Right kidney (tissue), 1 donor: ENCODE data around the gene MRGPRG.

ENCODE experiments used
- DNase-seq: peaks from one replicate; pipeline ENCODE4 v3.0.0-alpha.2; 2016

MRGPRG gene

DNA sequence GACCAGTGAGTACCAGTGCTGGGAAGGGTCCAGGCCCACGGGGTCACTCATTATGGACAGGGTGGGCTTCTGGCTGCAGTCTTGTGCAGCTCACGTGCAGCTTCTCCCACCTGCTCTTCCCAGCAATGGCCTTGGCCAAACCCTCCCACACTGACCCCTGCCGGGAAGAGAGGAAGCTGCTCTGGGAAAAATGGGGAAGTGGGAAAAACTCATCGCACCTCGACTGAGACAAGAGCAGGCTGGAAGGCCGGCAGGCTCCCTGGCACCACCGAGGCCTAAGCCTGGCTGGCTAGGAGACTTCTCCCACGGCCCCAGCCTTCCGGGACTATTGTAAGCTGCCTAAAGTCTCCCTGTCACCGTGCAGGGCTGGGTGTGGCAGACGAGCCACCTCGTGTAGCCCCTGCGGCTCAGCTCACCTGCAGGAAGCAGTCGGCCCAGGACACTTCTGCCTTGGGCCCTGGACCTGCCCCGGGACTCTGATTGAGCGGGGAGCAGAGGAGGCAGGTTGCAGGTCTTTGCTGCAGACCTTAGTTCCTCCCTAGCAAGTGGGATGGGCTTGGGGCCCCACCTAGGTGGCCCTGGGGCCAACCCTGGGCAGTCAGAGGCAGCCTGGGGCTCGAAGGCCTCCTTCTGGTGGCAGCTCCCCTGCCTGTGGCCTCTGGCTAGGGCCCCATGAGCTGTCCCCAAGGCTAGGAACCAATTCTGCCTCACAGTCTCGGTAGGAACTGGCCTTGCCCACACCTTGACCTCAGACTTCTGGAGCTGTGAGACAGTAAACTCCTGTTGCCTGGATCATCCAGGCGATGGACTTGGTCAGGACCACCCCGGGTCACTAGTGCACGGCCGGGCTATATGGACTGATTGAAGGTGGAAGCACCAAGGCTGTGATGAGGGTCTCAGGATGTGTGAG lies 23.1 kb downstream of the MRGPRG start:
- no peak for DNase-seq

DNA sequence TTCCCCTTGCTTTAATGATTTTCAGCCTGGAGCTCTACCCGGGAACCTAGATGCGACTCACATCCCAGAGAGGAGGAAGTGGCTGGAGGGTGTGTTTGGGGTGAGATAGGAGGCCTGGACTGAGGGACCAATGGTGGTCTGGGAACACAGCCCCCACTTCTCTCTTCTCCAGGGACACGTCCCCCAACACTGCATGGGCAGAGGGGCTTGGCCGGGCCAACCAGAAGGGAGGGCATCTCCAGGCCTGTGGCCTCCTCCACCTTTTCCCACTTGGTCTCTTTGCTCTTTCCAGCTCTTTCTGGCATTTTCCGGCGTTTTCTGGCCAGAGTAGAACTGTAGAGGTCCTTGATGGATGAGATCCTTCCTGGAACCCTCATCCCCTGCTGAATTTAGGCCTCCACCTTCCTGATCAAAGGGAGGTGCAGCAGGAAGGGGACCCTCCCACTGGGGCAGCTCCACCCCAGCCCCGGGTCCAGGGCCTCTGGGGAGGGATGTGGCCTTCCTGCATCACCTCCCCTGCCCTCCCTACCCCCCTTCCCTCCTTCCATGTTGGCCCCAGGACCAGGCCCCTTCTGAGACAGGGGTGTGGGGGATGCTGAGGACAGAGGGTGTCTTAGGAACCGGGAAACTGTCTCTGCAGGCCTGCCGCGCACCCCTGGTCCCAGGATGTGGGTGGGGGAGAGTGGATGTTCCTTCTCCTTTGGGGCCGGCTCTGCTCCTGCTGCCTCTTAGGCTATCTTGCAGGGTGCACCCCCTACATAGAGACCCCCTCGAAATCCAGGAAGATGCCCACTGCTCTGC lies 24.4 kb downstream of the MRGPRG start:
- DNase-seq = no peak

DNA sequence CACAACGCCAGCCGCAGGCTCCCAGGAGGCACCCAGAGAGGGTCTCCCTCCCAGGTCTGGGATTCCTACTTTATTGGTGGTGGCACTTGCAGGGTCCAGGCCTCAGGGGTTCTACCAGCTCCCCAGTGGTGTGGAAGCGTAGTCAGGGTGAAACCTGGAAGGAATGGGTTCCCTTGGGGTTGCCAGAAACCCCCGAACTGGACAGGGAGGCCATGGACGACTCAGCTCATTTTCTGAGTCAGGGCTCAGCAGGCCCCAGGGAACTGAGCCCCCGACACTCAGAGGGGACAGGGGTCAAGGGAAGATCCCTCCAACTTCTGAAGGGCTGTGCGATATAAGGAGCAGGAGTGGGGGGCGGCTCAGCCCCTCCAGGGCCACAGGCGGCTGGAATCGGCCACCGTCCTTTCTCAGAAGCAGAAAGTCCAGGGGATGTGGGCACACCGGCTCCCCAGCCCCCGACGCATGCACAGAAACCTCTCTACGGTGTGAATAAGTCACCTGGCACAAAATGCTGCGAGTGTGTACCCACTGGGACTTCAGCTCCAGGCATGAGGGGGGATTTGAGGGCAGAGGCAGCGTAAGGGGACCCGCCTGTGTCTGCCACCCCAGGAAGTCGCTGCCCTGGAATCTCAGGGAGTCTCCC lies 25.1 kb downstream of the MRGPRG start:
- no peak for DNase-seq

DNA sequence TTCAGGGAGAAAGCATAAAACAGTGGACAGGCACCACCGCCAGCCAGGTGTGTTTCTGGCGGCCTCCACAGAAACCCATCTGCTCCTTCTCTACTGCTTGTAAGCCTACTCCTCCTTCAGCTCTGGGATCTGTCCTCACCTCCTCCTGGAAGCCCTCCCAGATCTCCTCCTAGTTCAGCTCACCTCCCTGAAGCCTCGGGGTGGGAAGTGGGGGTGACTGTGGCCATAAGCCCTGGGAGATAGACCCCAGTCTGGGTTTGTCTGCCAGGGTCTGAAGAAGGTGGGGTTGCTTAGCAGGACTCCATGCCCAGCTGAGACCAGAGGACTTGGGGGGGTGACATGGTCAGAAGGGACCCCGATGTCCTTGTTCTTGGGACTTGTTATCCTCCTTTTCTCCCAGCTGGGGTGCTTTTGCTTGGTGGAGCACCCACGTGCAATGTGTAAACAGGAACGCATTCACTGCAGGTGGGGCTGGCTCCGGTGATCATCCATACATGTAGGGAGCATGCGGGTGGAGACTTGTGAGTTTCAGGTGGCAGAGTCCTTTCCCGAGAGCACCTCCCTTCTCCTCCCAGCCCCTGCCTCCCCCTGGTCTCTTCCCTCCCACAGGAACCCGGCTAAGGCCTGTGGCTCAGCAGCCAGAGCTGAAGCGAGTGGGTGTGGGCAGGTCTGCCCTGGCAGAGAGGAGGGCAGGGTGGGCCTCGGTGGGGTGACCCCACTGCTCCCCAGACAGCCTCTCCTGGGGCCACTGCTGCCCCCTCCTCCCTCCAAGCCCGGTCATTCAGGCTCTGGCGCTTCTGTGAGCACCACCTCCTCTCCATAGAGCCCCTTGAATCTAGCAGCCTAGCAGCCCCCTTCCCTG lies 25.9 kb downstream of the MRGPRG start:
- no peak for DNase-seq

DNA sequence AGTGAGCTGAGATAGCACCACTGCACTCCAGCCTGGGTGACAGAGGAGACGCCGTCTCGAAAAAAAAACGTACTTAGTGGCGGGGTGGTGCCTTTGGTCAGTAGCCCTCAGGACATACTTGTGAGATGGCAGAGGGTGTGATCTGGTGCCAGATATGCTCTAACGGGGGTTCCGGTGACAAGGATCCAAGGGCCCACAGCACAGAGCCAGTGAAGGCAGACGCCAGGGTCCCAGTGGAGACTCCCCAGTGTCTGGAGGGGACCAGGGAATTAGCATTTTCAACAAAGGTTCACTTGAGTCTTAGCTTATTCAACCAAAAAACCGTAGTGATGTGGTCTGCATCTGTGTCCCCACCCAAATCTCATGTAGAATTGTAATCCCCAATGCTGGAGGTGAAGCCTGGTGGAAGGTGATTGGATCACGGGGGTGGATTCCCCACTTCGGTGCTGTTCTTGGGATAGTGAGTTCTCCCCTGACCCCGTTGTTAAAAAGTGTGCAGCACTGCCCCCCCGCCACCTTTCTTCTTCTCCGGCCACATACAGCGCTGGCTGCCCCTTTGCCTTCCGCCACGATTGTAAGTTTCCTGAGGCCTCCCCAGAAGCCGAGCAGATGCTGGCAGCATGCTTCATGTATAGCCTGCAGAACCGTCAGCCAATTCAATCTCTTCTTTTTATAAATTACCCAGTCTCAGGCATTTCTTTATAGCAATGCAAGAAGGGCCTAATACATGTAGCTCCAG lies 26.9 kb downstream of the MRGPRG start:
- no peak for DNase-seq

DNA sequence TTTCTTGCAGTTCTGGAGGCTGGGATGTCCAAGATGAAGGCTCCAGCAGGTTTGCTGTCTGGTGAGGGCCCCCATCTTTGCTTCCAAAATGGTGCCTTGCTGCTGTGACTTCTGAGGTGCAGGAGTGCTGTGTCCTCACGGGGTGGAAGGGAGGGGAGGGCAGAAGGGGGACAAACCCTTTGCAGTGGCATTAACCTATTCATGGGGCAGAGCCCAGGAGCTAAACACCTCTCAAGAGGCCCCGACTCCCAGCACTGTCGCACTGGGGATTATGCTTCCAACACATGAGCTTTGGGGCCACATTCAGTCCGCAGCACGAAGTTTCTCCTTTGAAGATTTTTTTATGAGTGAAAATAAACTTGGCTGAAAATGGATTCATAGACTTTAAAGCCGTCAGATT lies 28.0 kb downstream of the MRGPRG start:
- no peak for DNase-seq

- no peak for DNase-seq
Observed at GRCh38 chr11:3189886-3190583, 28.6 kb downstream of the MRGPRG start.

DNA sequence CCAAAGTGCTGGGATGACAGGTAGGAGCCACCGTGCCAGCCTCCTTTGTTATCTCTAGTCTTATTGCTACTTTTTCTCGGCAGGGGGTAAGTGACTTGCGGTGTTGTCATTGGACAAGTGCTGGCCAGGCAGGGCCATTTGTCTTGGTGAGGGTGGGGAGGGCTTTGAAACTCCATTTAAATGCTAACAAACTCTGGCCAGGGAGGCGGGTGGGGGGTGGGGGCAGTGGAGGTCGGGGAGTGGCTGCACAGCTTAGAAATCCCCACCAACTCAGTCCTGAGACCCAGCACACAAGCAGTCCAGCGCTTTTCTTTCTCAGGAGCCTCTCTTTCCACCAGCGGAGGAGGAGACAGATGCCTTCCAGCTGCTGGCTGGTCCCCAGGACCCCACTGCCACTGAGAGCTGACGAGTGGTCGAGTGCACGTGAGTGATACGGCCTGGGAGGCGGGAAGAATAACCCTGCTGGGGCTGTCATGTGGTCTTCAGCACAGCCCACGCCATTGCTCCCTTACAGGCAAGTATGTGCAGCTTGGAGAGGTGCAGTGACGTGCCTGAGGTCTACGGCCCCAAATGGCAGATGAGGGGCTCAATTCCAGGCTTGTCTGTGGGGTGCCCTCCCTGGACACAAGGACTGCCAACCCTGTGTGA lies 29.3 kb downstream of the MRGPRG start:
- no peak for DNase-seq

GRCh38 chr11:3188496-3189195 lies 30.0 kb downstream of the MRGPRG start:
- no peak for DNase-seq

DNA sequence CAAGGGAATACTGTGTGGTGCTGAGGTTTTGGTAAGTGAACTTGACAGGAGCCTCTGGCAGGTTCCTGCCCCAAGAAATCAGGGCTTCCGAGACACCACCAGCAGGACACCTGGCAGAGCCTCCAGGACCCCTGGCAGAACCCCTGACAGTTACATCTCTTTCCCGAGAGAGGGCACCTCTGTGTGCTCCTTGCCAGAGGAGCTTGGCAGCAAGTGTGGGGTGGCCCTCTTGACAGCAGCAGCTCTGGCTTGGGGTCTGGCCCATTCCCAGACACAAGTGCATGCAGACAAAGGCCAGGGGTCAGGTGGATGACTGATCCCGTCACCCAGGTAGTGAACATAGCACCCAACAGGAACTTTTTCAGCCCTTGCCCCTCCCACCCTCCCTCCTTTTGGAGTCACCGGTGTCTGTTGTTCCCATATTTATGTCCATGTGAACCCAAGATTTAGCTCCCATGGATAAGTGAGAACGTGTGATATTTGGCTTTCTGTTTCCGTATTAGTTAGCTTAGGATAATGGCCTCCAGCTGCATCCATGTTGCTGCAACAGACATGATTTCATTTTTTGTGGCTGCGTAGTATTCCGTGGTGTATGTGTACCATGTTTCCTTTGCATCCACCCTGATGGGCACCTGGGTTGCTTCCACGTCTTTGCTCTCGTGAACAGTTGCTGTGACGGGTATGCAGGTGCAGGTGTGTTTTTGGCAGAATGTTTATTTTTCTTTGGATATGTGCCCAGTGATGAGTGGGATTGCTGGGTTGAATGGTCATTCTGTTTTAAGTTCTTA lies 32.3 kb downstream of the MRGPRG start:
- DNase-seq = no peak

DNA sequence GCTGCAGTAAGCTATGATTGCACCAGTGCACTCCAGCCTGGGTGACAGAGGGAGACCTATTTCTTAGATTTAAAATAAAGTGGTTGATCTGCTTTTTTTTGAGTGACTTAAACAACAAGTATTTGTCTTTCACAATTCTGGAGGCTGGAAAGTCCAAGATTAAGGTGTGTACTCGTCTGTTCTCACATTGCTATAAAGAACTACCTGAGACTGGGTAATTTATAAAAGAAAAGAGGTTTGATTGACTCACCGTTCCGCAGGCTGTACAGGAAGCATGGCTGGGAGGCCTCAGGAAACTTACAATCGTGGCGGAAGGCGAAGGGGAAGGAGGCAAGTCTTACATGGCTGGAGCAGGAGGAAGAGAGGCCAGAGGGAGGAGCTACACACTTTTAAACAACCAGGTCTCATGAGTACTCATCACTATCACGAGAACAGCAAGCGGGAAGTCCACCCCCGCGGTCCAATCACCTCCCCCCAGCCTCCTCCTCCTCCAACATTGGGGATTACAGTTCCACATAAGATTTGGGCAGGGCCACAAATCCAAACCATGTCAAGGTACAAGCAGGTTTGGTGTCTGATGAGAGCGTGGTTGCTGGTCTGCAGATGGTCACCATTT lies 33.8 kb downstream of the MRGPRG start:
- DNase-seq = no peak

DNA sequence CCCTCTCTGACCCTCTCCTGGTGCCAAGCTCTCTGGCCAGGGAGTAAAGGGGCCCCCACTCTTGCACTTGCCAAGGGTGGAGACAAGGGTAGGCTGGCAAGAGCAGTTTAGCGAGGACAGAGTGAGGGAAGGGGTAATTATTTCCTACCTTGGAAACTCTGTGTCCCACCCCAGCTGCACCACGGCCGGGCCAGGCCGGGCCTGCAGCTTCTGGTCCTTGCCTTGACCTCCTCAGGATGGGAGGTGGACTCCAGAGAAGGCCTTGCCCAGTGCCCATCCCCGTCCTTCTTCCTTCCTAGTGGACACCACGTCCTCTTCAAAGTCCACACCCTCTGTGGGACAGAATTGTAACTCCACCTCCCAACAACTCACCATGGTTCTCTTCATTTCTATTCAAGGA lies 35.1 kb downstream of the MRGPRG start:
- DNase-seq = no peak

DNA sequence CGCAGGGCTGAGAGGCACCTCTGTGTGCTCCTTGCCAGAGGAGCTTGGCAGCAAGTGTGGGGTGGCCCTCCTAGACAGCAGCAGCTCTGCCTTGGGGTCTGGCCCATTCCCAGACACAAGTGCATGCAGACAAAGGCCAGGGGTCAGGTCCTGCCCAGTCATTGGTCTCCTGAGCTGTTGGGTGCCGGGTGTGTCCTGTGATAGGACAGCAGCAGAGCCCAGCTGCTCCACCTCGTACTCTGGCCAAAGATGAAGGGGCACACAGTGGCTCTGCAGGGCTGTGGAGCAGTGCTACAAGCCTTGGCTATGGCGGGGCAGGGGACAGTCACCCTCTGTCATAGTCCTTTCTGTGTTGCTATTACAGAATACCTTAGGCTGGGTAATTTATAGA lies 36.2 kb downstream of the MRGPRG start:
- no peak for DNase-seq

DNA sequence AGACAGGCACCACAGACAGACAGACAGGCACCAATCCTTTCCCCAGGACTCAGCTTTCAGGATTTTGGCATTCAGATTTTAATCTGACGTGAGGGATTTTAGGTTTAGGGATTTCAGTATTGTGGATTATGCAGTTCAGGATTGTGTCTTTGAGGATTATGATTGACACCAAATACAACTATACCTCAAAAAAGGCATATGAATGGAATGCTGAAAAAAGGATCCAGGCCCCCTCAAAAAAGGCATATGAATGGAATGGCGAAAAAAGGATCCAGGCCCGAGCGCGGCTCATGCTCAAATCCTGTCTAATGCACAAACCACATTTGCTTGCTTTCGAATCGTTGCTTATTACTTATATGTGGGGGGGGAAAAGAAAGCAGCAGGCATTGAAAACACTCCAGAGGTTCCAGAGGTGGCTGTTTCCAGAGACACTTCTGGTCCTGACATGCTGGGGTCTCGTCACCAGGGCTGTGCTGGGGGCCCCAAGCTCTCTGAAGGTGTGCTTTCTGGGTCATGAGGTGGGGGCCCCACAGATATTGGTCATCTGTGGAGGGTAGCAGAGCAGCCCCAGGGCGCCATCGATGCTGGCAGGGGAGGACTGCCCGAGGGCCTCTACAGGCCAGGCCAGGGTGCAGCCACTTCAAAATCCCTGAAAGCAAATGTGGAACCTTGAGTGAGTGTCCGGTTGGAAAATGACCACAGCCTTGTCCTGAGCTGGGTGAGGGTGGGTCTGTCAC lies 36.7 kb downstream of the MRGPRG start:
- no peak for DNase-seq

DNA sequence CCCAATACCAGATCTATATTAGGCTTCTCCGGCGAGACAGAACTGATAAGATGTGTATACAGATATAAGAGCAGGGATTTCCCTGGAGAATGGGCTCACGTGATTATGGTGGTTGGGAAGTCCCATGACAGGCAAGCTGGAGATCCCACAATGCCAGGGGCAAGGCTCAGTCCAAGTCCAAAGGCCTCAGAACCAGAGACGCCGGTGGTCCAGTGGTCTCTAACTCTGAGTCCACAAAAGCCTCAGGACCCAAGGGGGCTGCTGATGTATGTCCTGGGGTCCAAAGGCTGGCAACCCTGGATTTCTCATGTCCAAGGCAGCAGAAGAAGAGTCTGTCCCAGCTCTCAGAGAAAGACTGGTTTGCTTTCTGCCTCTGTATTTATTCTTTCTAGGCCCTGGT lies 37.7 kb downstream of the MRGPRG start:
- DNase-seq = no peak

GRCh38 chr11:3178349-3178748 lies 40.3 kb downstream of the MRGPRG start:
- no peak for DNase-seq

- DNase-seq = no peak
Observed at GRCh38 chr11:3177931-3178330, 40.7 kb downstream of the MRGPRG start.

GRCh38 chr11:3176487-3176886 lies 42.1 kb downstream of the MRGPRG start:
- DNase-seq = no peak
